ENCODE results near the gene STPG3.

STPG3 gene

GRCh38 chr9:137251194-137251461, at the start of gene STPG3:
STPG3 (plus strand) TSS chr9:137251286; CDS start chr9:137251287, 1 bp downstream.
- no peak for DNase-seq (ENCODE audit: low read depth in 2 of 2)

- no peak for DNase-seq (ENCODE audit: low read depth in 2 of 2)
These were observed 48.1 kb upstream of the STPG3 start for GRCh38 chr9:137202966-137203365.

GRCh38 chr9:137204731-137205125, 46.4 kb upstream of the STPG3 start:
- no peak for DNase-seq (ENCODE audit: low read depth in 2 of 2)

- DNase-seq (ENCODE audit: low read depth in 2 of 2), result peak; percentile 78 to 90
These were observed 45.7 kb upstream of the STPG3 start, which contains the start of the genes NDOR1 and TMEM203 for GRCh38 chr9:137205126-137206069. NDOR1 (plus strand) TSS chr9:137205700; CDS start chr9:137205778, 78 bp downstream. TMEM203 (minus strand) TSS chr9:137205648; CDS start chr9:137205414, 234 bp downstream.

- DNase-seq (ENCODE audit: low read depth in 2 of 2), result no peak
These were observed 44.5 kb upstream of the STPG3 start for GRCh38 chr9:137206602-137207001.

- no peak for DNase-seq (ENCODE audit: low read depth in 2 of 2)
These were observed 39.6 kb upstream of the STPG3 start for GRCh38 chr9:137211532-137211931.

- no peak for DNase-seq (ENCODE audit: low read depth in 2 of 2)
These were observed 38.6 kb upstream of the STPG3 start for GRCh38 chr9:137212520-137212919.

- no peak for DNase-seq (ENCODE audit: low read depth in 2 of 2)
These were observed 37.7 kb upstream of the STPG3 start for GRCh38 chr9:137213160-137214060.

- no peak for DNase-seq (ENCODE audit: low read depth in 2 of 2)
These were observed 36.5 kb upstream of the STPG3 start for GRCh38 chr9:137214620-137215019.

- DNase-seq (ENCODE audit: low read depth in 2 of 2), result no peak
These were observed 35.7 kb upstream of the STPG3 start for GRCh38 chr9:137215196-137215986.

- no peak for DNase-seq (ENCODE audit: low read depth in 2 of 2)
These were observed 34.7 kb upstream of the STPG3 start for GRCh38 chr9:137216188-137216965.

GRCh38 chr9:137217276-137218211, 33.5 kb upstream of the STPG3 start:
- no peak for DNase-seq (ENCODE audit: low read depth in 2 of 2)

- no peak for DNase-seq (ENCODE audit: low read depth in 2 of 2)
These were observed 32.8 kb upstream of the STPG3 start for GRCh38 chr9:137218212-137218753.

GRCh38 chr9:137218754-137219271, 32.3 kb upstream of the STPG3 start:
- no peak for DNase-seq (ENCODE audit: low read depth in 2 of 2)

GRCh38 chr9:137219757-137220316, 31.2 kb upstream of the STPG3 start:
- no peak for DNase-seq (ENCODE audit: low read depth in 2 of 2)

- DNase-seq (ENCODE audit: low read depth in 2 of 2), result no peak
These were observed 30.6 kb upstream of the STPG3 start for GRCh38 chr9:137220317-137221094.

GRCh38 chr9:137221095-137221505, 30.0 kb upstream of the STPG3 start:
- DNase-seq (ENCODE audit: low read depth in 2 of 2), result no peak

- DNase-seq (ENCODE audit: low read depth in 2 of 2), result no peak
These were observed 29.5 kb upstream of the STPG3 start for GRCh38 chr9:137221506-137222111.
